HG03520 (cell line): Measurements from ENCODE around the gene SRRM5.
A peak's percentile ranks its signal among the peaks of the same experiment; 100 is the strongest.
"Not testable (repeated sequence)": the region's sequence is repeated elsewhere in the genome, so short reads cannot be mapped to it uniquely, and the experiment has no call there.

Experiments used
- ATAC-seq: cut with Tn5 transposase; IDR thresholded peaks from one replicate; pipeline ENCODE4 v1.9.1; 2021; ENCODE audit warnings: mild to moderate bottlenecking, moderate library complexity; ENCODE audit not compliant: unreplicated experiment

Gene SRRM5

DNA sequence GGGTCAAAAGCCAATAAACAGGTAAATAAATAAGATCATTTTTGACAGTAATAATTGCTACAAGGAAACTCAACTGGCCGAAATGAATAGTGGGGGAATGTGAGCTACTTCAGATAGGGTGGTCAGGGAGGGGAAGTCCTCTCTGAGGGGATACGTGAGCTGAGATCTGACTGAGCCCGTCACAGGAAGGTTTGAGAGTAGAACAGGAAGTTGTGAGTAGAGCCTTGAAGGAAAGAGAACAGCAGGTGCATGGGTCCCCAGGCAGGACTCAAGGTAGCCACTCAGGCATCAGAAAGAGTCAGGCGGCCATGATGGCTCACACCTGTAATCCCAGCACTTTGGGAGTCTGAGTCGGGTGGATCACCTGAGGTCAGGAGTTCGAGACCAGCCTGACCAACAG is 22.2 kb upstream of the SRRM5 start:
- no peak for ATAC-seq

DNA sequence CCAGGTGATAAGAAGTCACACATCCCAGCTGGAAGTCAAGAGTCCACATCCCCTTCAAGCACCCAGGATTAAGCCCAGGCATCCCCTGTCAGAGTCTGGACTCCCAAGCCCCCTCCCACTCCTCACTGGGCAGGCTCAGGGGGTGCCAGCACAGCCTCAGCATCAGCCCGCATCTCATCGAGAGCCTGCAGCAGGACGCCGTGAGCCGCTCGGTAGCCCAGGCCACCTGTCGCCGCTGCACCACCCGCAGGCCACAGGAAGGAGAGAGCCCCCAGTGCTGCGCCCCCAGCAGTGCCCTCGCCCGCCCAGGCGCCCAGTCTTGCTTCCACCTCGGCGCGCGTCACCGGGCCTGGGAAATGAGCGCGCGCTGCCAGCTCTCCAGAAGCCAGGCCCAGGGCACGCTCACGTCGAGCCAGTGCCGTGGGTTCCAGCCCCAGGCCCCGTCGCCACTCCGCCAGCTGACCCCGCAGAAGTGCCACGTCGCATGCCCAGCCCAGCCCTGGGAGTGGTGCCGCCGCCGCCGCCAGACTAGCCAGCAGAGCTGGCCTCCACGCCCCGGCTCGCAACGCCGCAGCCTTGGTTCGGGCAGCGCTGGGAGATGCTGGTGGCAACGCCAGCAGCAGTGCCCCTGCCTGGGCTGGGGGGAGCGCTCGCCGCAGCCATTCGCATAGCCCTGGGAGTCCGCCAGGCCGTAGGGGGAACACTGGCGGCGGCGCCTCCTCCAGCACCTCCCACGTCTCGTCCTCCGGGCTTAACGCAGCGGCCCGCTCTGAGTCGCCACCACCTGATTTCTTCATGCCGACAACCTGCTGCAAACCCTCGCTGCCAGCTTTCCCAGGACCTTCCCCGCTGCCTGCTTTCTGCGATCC is 19.8 kb upstream of the SRRM5 start:
- ATAC-seq, result no peak

DNA sequence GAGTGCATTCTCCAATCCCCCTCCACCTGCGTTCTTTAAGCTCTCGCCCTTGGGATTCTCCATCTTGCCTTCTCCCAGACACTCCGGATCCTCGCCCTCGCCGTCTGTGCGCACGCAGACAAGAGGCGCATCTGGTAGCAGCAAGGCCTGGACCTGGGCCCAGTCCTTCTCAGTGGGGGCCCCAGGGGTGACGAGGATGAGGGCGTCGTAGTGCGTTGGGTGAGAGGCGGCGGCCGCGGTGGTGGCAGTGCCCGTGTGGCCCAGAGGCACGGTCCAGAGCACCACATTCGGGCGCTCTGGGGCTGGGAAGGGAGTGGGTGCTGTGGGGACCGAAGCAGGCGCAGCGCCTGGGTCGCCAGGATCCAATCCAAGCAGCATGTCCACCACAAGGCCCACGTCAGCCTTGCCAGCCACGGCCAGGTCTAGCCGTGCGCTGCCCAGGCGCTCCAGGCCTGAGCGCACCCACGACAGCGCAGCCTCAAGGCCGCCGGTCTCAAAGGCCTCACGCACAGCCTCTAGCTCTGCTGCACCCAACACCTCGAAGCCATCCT is 19.0 kb upstream of the SRRM5 start:
- ATAC-seq, result no peak

DNA sequence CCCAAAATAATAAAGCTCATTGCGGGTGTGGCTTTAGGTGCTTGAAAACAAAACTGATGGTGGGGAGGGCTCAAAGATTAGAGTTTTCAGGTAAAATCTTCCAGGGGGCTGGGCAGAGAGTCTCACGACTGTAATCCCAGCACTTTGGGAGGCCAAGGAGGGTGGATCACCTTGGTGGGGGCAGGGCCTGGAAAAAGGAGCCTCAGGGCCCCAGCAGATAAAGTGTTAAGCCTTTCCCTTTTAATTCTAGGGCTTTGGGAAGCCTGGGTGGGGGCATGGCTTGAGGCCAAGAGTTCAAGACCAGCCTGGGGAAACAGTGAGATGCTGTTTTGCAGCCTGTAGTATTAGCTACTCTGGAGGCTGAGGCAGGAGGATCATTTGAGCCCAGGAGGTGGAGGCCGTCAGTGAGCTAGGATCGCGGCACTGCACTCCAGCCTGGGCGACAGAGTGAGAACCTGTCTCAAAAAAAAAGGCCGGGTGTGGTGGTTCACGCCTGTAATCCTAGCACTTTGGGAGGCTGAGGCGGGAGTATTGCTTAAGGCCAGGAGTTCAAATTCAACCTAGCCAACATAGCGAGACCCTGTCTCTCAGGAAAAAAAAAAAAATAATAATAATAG is 17.7 kb upstream of the SRRM5 start:
- ATAC-seq, result no peak

DNA sequence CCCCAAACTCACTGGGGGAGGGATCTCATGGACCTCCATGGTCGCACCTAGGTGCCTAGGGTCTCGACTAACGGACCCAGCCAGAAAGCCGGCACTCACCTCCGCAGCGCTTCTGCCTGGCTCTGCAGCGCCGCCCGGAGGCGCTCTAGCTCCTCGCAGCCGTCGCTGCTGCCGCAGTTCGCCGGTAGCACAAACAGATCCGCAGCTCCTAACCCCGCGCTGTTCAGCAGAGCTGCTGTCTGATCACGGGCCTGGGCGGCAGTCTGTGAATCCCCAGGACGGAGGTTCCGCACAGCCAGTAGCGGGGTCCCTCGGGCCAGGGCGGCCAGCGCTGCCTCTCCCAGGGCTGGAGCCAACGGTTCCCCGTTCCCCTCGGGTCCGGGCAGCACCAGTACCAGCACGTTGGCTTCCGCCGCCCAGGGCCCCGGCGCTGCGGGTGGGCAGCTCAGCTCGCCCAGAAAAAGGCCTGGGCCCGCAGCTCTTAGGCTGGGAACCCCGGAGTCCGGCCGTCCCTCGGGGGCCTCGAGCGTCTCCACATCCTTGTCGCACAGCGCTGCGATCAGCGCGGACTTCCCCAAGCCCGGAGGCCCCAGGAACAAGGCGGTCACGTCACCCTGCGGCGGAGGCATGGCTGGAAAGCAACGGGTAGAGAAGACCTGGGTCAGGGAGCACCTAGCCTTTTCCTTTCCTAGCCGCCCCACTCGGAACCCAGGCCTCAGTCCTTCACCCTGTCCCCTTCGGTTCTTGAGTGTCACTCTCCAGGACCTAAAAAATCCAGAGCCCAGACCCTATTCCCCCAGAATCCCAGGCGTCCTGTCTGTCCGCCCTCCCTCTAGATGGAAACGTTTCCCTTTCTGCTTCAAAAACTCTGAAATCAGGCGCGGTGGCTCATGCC is 16.9 kb upstream of the SRRM5 start:
- ATAC-seq, result no peak

DNA sequence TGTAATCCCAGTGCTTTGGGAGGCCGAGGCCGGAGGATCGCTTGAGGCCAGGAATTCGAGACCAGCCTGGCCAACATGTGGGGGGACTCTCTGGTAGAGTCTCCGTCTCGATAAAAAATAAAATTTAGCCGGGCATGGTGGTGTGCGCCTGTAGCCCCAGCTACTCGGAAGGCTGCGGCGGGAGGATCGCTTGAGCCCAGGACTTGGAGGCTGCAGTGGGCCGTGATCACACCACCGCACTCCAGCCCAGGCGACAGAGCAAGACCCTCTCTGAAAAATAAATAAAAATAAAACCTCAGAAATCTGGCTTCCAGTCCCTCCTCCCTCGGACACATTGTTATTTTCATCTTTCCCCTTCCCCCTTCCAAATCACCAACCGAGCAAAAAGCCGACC is 16.3 kb upstream of the SRRM5 start:
- ATAC-seq, result peak; percentile 8

DNA sequence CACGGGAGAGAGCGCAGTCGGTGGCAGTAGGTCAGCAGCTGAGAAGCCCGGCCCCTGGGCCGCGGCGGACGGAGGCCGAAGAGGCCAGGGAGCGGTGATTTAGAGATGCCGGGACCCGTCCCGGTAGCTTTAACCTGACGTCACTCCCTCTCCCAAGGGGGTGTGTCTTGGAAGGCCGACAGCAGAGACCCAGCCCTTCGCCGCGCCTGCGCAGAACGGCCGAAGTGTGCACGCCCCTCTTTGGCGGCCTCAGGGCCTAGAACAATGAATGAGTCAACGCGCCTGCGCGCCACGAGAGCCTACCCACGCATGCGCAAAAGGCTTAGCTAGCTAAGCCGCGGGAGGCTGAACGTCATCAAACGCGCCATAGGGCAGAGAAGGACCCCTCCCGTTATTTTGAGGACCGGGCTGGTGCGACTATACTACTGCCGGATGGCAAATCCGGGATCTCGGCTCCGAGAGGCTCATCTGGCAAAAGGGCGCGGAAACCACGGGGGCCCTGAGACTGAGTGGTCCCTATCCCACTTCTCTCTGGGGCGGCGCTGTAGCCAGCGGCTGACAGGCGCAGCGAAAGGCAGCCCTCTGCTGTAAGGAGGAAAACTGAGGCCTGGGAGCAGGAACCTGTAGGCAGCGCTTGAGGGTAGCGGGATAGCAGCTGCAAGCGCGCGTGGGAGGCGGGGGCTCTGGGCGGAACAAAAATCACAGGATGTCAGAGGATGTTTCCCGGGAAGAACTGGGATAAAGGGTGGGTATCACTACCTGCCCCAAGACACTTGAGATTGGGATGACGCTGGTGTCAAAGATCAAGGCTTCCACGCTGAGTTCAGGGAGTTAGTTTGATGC is 15.7 kb upstream of the SRRM5 start, which contains the start of the genes IRGQ and ZNF576:
TSS of gene IRGQ (minus strand) at position 136 of the 843 bp plus-strand sequence. CDS start 796 bp downstream, outside the sequence.
TSS of gene ZNF576 (plus strand) at position 597 of the 843 bp plus-strand sequence. CDS start 514 bp downstream, outside the sequence.
- ATAC-seq, result peak; percentile 81

DNA sequence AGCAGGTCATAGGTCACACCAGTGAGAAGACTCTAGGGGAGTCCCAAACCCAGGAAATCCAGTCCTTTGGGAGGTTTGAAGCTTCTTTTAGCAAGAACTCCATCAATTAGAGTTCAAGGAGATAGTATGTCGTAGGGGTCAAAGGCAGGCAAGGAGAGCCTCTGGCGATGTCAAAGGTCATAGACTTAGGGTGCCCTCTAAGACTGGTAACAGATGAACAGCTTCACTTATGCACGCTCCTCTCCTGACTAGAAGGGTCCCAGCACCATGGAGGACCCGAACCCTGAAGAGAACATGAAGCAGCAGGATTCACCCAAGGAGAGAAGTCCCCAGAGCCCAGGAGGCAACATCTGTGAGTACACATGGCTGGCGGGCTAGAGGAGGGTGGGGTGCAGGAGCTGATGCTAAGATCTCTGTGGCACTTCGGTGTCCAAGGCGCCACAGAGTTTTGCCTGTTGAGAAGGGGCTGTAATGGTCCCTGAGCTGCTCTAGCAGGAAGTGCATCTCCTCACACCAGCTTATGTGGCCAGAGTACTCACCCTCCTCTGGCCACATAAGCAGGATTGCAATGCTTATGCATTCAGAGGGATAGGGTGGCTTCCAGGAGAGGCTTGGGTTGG is 14.9 kb upstream of the SRRM5 start:
- no peak for ATAC-seq

DNA sequence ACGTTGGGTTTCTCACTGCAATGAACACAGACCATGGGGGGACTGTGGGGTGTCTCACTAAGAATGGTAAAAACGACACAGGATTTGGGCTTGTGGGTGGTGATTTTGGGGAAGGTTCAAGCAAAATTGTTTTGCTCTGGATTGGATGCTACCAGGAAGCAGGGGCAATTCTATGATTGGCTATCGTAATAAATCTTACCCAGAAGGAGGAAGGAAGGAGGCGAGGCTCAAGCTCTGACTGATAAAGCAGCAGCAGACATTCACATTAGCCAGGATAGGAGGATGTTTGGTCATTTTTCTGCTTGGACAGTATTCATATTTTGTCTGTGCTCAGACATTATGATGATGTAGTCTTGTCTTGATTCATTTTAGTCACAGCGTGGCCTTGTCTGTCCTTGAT is 14.0 kb upstream of the SRRM5 start:
- ATAC-seq, result no peak

DNA sequence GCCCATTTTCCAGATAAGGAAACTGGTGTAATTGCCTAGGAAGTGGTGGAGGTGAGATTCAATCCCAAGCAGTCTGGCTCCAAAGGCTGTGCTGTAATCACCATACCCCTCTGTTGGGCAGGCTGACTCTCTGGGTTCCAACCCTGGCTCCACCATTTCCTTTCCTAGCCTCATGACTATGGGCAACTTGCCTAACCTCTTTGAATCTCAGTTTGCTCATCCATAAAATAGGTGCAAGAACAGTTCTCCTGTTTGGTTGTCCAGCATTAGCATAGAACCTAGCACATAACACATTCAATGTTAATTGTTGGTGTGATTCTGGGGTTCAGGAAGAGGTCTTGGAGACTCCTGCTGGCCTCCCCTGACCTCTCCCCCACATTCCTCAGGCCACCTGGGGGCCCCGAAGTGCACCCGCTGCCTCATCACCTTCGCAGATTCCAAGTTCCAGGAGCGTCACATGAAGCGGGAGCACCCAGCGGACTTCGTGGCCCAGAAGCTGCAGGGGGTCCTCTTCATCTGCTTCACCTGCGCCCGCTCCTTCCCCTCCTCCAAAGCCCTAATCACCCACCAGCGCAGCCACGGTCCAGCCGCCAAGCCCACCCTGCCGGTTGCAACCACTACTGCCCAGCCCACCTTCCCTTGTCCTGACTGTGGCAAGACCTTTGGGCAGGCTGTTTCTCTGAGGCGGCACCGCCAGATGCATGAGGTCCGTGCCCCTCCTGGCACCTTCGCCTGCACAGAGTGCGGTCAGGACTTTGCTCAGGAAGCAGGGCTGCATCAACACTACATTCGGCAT is 13.2 kb upstream of the SRRM5 start:
- no peak for ATAC-seq

DNA sequence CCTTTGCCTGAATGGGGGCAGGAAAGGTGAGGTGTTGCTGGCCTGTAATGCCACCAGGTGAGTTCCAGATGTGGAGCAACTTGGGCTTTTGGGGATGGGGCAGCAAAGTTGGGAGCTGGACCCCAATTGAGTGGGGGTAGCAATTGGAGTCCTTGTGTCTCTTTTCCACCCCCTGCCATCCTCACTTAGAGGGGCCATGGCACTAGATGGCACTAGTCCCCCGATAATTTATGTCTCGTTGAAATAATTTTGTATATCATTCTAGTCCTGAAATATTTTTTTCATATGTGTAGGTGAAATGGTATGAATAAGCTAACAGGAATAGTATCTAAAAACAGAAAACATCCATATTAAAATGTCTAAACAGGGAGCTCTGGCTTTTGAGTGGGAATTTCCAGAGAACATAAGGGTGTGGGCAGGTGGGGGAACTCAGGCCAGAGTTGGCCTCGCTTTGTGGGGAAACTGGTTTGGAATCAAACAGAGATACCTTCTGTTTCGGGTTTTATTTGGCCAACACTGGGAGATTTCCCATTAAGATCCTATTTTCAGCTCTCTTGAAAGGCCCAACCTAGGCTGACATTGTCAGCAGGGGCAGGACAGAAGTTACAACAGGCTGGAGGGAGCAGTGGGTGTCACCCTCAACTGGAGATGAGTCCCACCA is 12.1 kb upstream of the SRRM5 start:
- no peak for ATAC-seq

DNA sequence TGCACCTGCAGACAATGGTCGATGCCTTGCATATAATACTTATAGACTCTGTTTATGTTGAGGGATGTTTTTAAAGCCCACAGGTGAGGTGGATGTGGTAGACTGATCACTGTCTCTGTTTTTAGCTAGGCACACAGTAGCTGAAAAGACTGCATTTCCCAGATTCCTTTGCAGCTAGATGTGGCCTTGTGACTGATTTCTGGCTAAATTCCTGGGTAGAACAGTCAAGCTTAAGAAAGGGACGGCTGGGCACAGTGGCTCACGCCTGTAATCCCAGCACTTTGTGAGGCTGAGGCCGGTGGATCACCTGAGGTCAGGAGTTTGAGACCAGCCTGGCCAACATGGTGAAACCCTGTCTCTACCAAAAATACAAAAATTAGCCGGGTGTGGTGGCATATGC is 11.6 kb upstream of the SRRM5 start:
- ATAC-seq, result not testable (repeated sequence)

DNA sequence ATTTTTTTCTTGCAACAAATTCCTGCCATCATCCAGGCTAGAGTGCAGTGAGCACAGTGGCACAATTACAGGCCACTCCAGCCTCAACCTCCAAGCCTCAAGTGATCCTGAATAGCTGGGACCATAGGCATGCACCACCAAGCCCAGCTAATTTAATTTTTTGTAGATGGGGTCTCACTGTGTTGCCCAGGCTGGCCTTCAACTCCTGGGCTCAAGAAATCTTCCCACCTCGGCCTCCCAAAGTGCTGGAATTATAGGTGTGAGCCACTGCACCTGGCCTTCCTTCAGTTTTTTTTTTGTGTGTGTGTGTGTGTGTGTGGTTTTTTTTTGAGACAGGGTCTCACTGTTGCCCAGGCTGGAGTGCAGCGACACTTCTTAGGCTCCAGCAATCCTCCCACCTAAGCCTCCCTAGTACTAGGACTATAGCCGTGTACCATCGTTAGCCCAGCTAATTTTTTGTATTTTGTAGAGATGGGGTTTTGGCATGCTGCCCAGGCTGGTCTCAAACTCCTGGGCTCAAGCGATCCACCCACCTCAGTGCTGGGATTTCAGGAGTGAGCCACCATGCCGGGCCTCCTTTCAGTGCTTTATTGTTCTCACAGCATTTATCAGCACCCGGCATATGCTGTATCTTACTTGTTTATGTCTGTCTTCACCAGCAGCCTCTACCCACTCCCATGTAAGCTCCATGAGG is 5.9 kb upstream of the SRRM5 start:
- no peak for ATAC-seq

DNA sequence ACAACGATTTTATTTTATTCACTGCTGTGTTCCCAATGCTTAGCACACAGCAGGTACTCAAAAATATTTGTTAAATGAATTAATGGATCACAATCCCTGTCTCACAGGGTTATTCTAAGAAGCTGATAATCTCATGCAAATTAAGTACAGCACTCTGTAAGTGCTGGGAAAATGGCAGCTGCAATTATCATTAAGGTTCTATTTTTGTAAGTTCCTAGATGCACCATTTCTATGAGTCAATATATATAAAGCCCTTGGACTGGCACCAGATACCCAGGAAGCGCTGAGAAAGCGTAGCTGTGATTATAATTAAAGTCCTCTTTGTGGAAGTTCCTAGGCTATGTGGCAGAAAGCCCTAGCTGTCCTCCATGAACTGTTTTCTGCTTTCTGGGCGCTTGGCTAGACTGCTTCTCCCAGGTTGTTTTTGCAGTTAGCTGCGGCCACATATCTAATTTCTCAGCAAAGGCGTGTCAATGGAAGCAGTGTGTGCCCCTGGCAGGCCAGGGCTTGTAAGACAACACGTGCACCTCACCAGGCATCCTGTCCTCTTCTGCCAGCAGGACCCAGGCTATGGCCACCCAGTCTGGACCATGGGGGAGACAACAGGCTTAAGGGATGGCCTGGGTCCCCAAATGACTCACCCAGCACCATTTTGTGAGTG is 5.2 kb upstream of the SRRM5 start:
- no peak for ATAC-seq

DNA sequence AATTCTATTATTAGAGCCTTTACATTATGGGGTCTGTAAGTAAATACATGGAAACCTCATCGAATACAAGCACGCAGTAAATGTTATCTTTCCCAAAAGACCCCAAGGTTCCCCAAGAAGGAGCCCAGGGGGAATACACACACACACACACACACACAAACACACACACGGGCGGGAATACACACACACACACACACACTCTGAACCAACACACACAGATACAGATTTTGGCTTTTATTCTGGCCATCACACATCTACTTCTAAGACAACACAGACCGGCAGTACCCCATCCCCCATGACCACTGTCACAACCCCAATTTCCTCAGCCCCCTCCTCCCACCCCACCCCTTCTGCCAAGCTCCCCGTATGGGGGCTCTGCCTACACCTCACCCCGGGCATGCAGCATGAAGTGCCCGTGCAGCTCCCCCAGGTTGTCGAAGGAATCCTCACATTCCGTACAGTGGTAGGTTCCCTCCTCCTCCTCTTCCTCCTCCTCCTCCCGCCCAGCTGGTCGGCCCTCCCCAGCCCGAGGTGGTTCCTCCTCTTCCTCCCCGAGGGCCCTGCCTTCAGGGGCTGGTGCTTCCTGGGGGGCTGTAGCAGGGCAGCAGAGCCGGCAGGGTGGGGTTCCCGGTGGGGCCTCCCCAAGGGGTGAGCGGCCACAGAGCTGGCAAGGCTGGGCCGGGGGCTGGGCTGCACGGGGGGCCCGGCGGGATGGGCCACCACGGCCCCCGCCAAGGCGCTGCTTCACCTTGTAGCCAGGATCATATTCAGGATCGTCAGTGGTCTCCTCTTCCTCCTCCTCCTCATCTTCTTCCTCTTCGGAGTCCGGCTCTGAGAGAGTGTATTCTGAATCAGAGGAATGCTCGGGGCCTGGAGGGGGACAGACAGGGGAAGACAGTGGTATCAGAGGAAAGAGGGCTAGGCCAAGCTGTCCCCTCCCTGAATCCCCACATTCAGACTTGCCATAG is 4.4 kb upstream of the SRRM5 start:
- ATAC-seq, result no peak

DNA sequence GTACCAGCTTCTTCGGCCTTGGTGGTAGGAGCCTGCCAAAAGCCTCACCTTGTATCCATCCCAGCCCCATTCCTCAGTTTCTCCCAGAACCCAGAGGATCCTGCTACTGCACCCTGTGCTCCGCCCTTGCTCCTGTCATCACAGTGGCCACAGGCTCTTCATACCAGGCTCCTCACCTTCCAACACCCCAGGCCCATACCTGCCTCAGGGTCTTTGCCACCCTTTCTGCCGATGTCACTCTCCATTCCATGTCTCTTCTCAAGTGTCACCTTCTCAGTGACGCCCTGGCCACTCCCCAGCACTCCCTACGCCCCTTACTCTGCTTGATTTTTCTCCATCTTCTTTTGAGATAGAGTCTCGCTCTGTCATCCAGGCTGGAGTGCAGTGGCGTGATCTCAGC is 2.0 kb upstream of the SRRM5 start:
- ATAC-seq, result no peak
